MM.1S (cell line): ENCODE data around the gene MGAT1.

ENCODE experiments used
- DNase-seq: peaks from one replicate; pipeline ENCODE4 v3.0.0-alpha.2; 2015
- H2AFZ ChIP-seq: fragments of 300-600 bp; sonication (generic); 2 replicates; pipeline ENCODE4 v1.6.0; 2016; ENCODE audit warnings: antibody characterized with exemption, low read length
- H3F3A ChIP-seq: fragments of 300-600 bp; sonication (generic); 2 replicates; pipeline ENCODE4 v1.6.1; 2016; ENCODE audit warnings: mild to moderate bottlenecking, antibody characterized with exemption, low read length, moderate library complexity, mixed read lengths; ENCODE audit not compliant: insufficient read depth
- H3K27ac ChIP-seq: fragments of 300-600 bp; sonication (generic); 2 replicates; pipeline ENCODE4 v1.5.1; 2016; ENCODE audit warnings: mild to moderate bottlenecking, low read length
- H3K27me3 ChIP-seq: fragments of 300-600 bp; sonication (generic); replicated peaks from 2 replicates; pipeline ENCODE4 v1.6.0; 2016; ENCODE audit warnings: low read length; ENCODE audit not compliant: insufficient read depth
- H3K36me3 ChIP-seq: fragments of 300-600 bp; sonication (generic); replicated peaks from 2 replicates; pipeline ENCODE4 v1.6.1; 2016; ENCODE audit warnings: mild to moderate bottlenecking, low read length, mixed read lengths; ENCODE audit not compliant: insufficient read depth
- H3K4me1 ChIP-seq: fragments of 300-600 bp; sonication (generic); 2 replicates; pipeline ENCODE4 v1.6.1; 2016; ENCODE audit warnings: low read length, mixed read lengths
- H3K4me2 ChIP-seq: fragments of 300-600 bp; sonication (generic); 2 replicates; pipeline ENCODE4 v1.6.0; 2016; ENCODE audit warnings: low read depth, low read length
- H3K4me3 ChIP-seq: fragments of 300-600 bp; sonication (generic); 2 replicates; pipeline ENCODE4 v1.5.1; 2016; ENCODE audit warnings: low read length, mixed read lengths
- H3K79me2 ChIP-seq: fragments of 300-600 bp; sonication (generic); 2 replicates; pipeline ENCODE4 v1.6.1; 2016; ENCODE audit warnings: mixed run types, low read length, mixed read lengths
- H3K9ac ChIP-seq: fragments of 300-600 bp; sonication (generic); 2 replicates; pipeline ENCODE4 v1.6.1; 2016; ENCODE audit warnings: low read length, mixed read lengths
- H3K9me2 ChIP-seq: fragments of 300-600 bp; sonication (generic); replicated peaks from 2 replicates; pipeline ENCODE4 v1.6.1; 2016; ENCODE audit warnings: mild to moderate bottlenecking, low read length, mixed read lengths; ENCODE audit not compliant: insufficient read depth
- H3K9me3 ChIP-seq: fragments of 300-600 bp; sonication (generic); replicated peaks from 2 replicates; pipeline ENCODE4 v1.6.1; 2016; ENCODE audit warnings: mild to moderate bottlenecking, low read length, mixed read lengths; ENCODE audit not compliant: insufficient read depth
- H4K20me1 ChIP-seq: fragments of 300-600 bp; sonication (generic); 2 replicates; pipeline ENCODE4 v1.6.1; 2016; ENCODE audit warnings: mild to moderate bottlenecking, low read length, moderate library complexity, mixed read lengths; ENCODE audit not compliant: insufficient read depth
- CTCF ChIP-seq: fragments of 300-600 bp; sonication (generic); IDR thresholded peaks from 2 replicates; pipeline ENCODE4 v1.5.1; 2016; ENCODE audit warnings: antibody characterized with exemption, low read length, mixed read lengths
- EZH2 ChIP-seq: fragments of 300-600 bp; sonication (generic); optimal IDR thresholded peaks from 2 replicates; pipeline ENCODE3; 2017; ENCODE audit warnings: low read depth, mild to moderate bottlenecking, antibody characterized with exemption, low read length, mixed read lengths
- EZH2phosphoT487 ChIP-seq: fragments of 300-600 bp; sonication (generic); IDR thresholded peaks from 2 replicates; pipeline ENCODE4 v1.6.1; 2018; ENCODE audit warnings: antibody characterized with exemption, low read length

The MGAT1 gene

GRCh38 chr5:180848878-180849277, 46.3 kb upstream of the MGAT1 start:
- Histone ChIP-seq H3K27me3 (no peaks in the 10 kb centered on the region), H3K79me2 (peaks cover 1% of the 10 kb centered on the region; the same call in 1 of the 2 replicates), H3K4me3 (no peak overlapping the region), H3K9ac (no peak overlapping the region), H4K20me1 (no peaks in the 10 kb centered on the region), H3K4me1 (no peaks in the 10 kb centered on the region), H3K9me3 (no peaks in the 10 kb centered on the region; the same call in 1 of the 2 replicates), H3F3A (0 out of 2 replicates have a peak, but pooled peaks cover under 1% of the 10 kb centered on the region), H3K27ac (no peak overlapping the region), H3K9me2 (no peaks in the 10 kb centered on the region), H2AFZ (no peak overlapping the region), H3K4me2 (no peak overlapping the region), H3K36me3 (peaks cover 26% of the 10 kb centered on the region)
- no peak for TF ChIP-seq EZH2
- TF ChIP-seq CTCF, result no peak; the same call in 1 of the 2 replicates
- no peak for TF ChIP-seq EZH2phosphoT487
- DNase-seq, result no peak

- no peak overlapping the region for H3K4me3 ChIP-seq
- H2AFZ ChIP-seq, result no peak overlapping the region
- no peaks in the 10 kb centered on the region for H4K20me1 ChIP-seq
- DNase-seq, result no peak
- TF ChIP-seq EZH2phosphoT487 (no peak), CTCF (no peak)
- no peak overlapping the region for H3K27ac ChIP-seq
- H3K4me1 ChIP-seq, result no peaks in the 10 kb centered on the region
- no peak overlapping the region for H3K9ac ChIP-seq
- no peaks in the 10 kb centered on the region for H3F3A ChIP-seq
- H3K4me2 ChIP-seq, result no peak overlapping the region
- H3K9me3 ChIP-seq, result no peaks in the 10 kb centered on the region; the same call in 1 of the 2 replicates
- no peaks in the 10 kb centered on the region for H3K9me2 ChIP-seq
- H3K36me3 ChIP-seq, result peaks cover 26% of the 10 kb centered on the region
- no peaks in the 10 kb centered on the region for H3K79me2 ChIP-seq
- no peaks in the 10 kb centered on the region for H3K27me3 ChIP-seq
Observed at GRCh38 chr5:180848265-180848664, 45.7 kb upstream of the MGAT1 start.

GRCh38 chr5:180847026-180847425, 44.4 kb upstream of the MGAT1 start:
- no peaks in the 10 kb centered on the region; the same call in 1 of the 2 replicates for H3K9me3 ChIP-seq
- TF ChIP-seq EZH2phosphoT487 (no peak), EZH2 (no peak), CTCF (no peak)
- H3K4me2 ChIP-seq, result no peak overlapping the region
- H3K4me3 ChIP-seq, result no peak overlapping the region
- H3K27ac ChIP-seq, result no peak overlapping the region
- H3K36me3 ChIP-seq, result peaks cover 26% of the 10 kb centered on the region
- no peaks in the 10 kb centered on the region for H3F3A ChIP-seq
- H3K9me2 ChIP-seq, result no peaks in the 10 kb centered on the region
- no peak overlapping the region for H3K9ac ChIP-seq
- H2AFZ ChIP-seq, result no peak overlapping the region
- H3K27me3 ChIP-seq, result no peaks in the 10 kb centered on the region
- H3K79me2 ChIP-seq, result no peaks in the 10 kb centered on the region
- DNase-seq, result no peak
- H4K20me1 ChIP-seq, result no peaks in the 10 kb centered on the region
- H3K4me1 ChIP-seq, result no peaks in the 10 kb centered on the region
